ENCODE data around the gene NT5C3A. TPM values are rescaled to one million over a fixed set of nuclear protein-coding genes. Genes with fewer than 3 reads are reported as not detected.

NT5C3A gene
- total RNA-seq, 1 donor from 2014 or later, result 14.5 TPM

- Mint-ChIP-seq H3K4me1 (ENCODE audit: low read depth) (no peaks in the 10 kb centered on the region), H3K9me3 (ENCODE audit: low read depth) (no peaks in the 10 kb centered on the region), H3K27me3 (ENCODE audit: low read depth) (no peaks in the 10 kb centered on the region), H3K36me3 (ENCODE audit: low read depth) (no peaks in the 10 kb centered on the region), H3K27ac (ENCODE audit: unreplicated experiment) (no peak overlapping the region), H3K4me3 (ENCODE audit: unreplicated experiment) (no peak overlapping the region)
- DNase-seq (ENCODE audit: low spot score), result no peak
- TF ChIP-seq, protein P1, sequence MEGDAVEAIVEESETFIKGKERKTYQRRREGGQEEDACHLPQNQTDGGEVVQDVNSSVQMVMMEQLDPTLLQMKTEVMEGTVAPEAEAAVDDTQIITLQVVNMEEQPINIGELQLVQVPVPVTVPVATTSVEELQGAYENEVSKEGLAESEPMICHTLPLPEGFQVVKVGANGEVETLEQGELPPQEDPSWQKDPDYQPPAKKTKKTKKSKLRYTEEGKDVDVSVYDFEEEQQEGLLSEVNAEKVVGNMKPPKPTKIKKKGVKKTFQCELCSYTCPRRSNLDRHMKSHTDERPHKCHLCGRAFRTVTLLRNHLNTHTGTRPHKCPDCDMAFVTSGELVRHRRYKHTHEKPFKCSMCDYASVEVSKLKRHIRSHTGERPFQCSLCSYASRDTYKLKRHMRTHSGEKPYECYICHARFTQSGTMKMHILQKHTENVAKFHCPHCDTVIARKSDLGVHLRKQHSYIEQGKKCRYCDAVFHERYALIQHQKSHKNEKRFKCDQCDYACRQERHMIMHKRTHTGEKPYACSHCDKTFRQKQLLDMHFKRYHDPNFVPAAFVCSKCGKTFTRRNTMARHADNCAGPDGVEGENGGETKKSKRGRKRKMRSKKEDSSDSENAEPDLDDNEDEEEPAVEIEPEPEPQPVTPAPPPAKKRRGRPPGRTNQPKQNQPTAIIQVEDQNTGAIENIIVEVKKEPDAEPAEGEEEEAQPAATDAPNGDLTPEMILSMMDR (IDR thresholded peaks at IDR 0.05), result no peak
Observed at GRCh38 chr7:33087356-33087755, 24.8 kb upstream of the NT5C3A start.

DNA sequence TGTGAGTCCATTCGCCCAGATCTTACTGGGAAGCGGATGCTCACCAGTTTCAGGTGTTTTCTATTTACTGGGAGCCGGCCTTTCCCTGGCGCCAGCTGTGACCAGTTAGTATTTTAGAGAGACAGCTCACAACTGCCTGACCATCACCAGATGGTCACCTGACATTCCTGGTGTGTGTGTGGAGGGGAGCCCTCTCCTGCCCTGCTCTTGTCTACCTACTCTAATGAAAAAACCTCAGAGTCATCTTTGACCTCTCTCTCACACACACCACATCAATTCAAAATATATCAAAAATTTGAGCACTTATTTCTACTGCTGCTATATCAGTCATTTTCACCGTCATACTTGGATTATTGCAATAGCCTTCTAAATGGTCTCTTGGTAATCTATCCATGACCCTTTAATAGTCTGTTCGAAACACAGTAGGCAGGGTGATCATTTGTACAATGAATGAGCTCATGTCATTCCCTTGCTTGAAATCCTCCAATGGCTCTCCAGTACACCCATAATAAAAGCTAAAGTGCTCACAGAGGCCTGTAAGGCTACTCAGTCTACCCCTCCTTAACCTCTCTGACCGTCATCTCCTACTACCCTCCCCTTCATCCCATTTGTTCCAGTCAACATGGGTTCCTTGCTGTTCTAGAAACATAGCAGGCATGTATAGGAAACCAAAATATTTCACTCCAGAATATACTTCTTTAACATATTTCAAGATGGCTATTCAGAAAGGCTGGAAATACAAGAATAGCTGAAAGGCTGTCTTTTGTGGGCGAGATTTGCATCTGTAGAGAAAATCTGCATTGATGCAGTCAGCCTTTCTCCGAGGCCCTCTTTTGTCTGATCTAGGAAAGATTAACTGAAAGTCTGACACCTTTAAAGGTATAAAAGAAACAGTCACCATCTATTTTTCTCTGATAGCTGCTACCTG, 17.5 kb upstream of the NT5C3A start:
- Mint-ChIP-seq H3K27me3 (ENCODE audit: low read depth) (peaks cover 4% of the 10 kb centered on the region), H3K9me3 (ENCODE audit: low read depth) (no peaks in the 10 kb centered on the region), H3K4me1 (ENCODE audit: low read depth) (no peaks in the 10 kb centered on the region), H3K27ac (ENCODE audit: unreplicated experiment) (no peak overlapping the region), H3K36me3 (ENCODE audit: low read depth) (no peaks in the 10 kb centered on the region), H3K4me3 (ENCODE audit: unreplicated experiment) (no peak overlapping the region)
- TF ChIP-seq, protein P1 (IDR thresholded peaks at IDR 0.05), result no peak
- DNase-seq (ENCODE audit: low spot score), result no peak

GRCh38 chr7:33079096-33079495, 16.5 kb upstream of the NT5C3A start:
- no peaks in the 10 kb centered on the region for H3K4me1 Mint-ChIP-seq (ENCODE audit: low read depth)
- H3K27me3 Mint-ChIP-seq (ENCODE audit: low read depth), result peaks cover 4% of the 10 kb centered on the region
- no peak overlapping the region for H3K27ac Mint-ChIP-seq (ENCODE audit: unreplicated experiment)
- DNase-seq (ENCODE audit: low spot score), result no peak
- TF ChIP-seq, protein P1 (IDR thresholded peaks at IDR 0.05), result no peak
- H3K36me3 Mint-ChIP-seq (ENCODE audit: low read depth), result no peaks in the 10 kb centered on the region
- no peak overlapping the region for H3K4me3 Mint-ChIP-seq (ENCODE audit: unreplicated experiment)
- H3K9me3 Mint-ChIP-seq (ENCODE audit: low read depth), result no peaks in the 10 kb centered on the region

- TF ChIP-seq, protein P1 (IDR thresholded peaks at IDR 0.05), result no peak
- Mint-ChIP-seq H3K4me3 (ENCODE audit: unreplicated experiment) (no peak overlapping the region), H3K27me3 (ENCODE audit: low read depth) (peaks cover 4% of the 10 kb centered on the region), H3K4me1 (ENCODE audit: low read depth) (peaks cover 14% of the 10 kb centered on the region), H3K27ac (ENCODE audit: unreplicated experiment) (no peak overlapping the region), H3K9me3 (ENCODE audit: low read depth) (no peaks in the 10 kb centered on the region), H3K36me3 (ENCODE audit: low read depth) (no peaks in the 10 kb centered on the region)
- no peak for DNase-seq (ENCODE audit: low spot score)
Observed at GRCh38 chr7:33076737-33077136, 14.2 kb upstream of the NT5C3A start.

- H3K4me3 Mint-ChIP-seq (ENCODE audit: unreplicated experiment), result no peak overlapping the region
- peaks cover 15% of the 10 kb centered on the region for H3K4me1 Mint-ChIP-seq (ENCODE audit: low read depth)
- no peaks in the 10 kb centered on the region for H3K36me3 Mint-ChIP-seq (ENCODE audit: low read depth)
- H3K27me3 Mint-ChIP-seq (ENCODE audit: low read depth), result peaks cover 2% of the 10 kb centered on the region
- DNase-seq (ENCODE audit: low spot score), result no peak
- no peak overlapping the region for H3K27ac Mint-ChIP-seq (ENCODE audit: unreplicated experiment)
- TF ChIP-seq, protein P1 (IDR thresholded peaks at IDR 0.05), result no peak
- H3K9me3 Mint-ChIP-seq (ENCODE audit: low read depth), result no peaks in the 10 kb centered on the region
Observed at GRCh38 chr7:33075818-33076518, 13.4 kb upstream of the NT5C3A start.
